ENCODE data around the gene ANKRD40CL.
"Not testable (repeated sequence)": the region's sequence is repeated elsewhere in the genome, so short reads cannot be mapped to it uniquely, and the experiment has no call there.

Gene ANKRD40CL

DNA sequence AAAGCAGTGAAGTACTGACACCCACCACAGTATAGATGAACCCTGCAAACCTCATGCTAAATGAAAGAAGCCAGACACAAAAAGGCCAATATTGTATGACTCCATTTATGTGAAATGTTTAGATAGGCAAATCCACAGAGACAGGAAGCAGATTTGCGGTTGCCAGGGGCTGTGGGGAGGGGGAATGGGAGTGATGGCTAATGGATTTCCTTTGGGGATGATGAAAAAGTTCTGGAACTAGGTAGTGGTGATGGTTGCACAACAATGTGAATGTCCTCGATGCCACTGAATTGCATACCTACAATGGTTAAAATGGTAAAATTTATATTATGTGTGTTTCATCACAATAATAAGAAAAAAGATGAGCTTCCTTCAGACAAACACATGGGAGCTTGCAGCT lies 39.7 kb upstream of the ANKRD40CL start:
- no peak for DNase-seq (ENCODE audit: low read depth)
- H3K4me3 ChIP-seq (ENCODE audit: low read depth, low read length), result no peak overlapping the region
- TF ChIP-seq, protein P1, sequence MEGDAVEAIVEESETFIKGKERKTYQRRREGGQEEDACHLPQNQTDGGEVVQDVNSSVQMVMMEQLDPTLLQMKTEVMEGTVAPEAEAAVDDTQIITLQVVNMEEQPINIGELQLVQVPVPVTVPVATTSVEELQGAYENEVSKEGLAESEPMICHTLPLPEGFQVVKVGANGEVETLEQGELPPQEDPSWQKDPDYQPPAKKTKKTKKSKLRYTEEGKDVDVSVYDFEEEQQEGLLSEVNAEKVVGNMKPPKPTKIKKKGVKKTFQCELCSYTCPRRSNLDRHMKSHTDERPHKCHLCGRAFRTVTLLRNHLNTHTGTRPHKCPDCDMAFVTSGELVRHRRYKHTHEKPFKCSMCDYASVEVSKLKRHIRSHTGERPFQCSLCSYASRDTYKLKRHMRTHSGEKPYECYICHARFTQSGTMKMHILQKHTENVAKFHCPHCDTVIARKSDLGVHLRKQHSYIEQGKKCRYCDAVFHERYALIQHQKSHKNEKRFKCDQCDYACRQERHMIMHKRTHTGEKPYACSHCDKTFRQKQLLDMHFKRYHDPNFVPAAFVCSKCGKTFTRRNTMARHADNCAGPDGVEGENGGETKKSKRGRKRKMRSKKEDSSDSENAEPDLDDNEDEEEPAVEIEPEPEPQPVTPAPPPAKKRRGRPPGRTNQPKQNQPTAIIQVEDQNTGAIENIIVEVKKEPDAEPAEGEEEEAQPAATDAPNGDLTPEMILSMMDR (IDR thresholded peaks at IDR 0.05; ENCODE audit: low read depth, low read length, missing control alignments), result no peak

DNA sequence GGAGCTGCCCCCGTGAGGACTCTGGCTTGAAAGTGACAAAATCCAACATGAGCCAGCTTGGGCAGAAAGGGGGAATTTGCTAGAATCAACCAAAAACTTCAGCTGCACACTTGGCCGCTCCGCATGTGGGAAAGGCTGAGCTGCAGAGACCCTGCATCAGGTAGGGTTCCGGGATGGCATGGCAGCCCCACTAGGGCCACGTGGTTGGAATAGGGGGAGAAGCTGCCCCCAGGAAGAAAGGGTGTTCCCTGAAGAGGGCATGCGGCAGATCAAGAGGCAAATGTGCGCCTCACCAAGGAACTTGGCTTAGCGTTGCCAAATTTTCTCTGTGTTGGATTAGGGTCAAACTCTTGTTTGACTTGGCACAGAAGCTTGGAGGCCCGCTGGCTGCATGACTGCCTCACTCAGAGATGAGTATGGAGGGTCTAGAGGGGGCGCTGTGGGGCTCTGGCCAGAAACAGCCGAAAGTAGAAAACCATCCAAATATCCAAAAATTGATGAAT lies 38.9 kb upstream of the ANKRD40CL start:
- TF ChIP-seq, protein P1 (IDR thresholded peaks at IDR 0.05; ENCODE audit: low read depth, low read length, missing control alignments), result peak; percentile 16
- no peak for DNase-seq (ENCODE audit: low read depth)
- H3K4me3 ChIP-seq (ENCODE audit: low read depth, low read length), result no peak overlapping the region

DNA sequence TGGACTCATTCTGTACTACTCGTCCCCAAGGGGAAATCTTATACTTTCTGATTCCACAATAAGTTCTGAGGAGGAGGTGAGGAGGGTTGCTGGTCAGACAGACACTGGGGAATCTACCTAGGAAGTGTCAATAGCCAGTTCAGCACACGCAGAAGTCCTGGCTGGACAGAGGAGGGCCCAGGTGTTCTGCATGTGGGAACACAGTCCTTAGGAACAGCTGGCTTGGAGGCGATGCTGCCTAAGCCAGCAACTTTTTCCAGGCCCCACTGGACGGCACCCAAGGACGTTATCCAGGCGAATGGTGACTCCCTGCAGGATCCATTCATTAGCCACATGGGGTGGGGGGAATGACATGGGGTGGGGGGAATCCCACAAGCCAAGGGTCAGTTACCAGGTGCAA lies 38.2 kb upstream of the ANKRD40CL start:
- no peak for DNase-seq (ENCODE audit: low read depth)
- TF ChIP-seq, protein P1 (IDR thresholded peaks at IDR 0.05; ENCODE audit: low read depth, low read length, missing control alignments), result no peak
- H3K4me3 ChIP-seq (ENCODE audit: low read depth, low read length), result no peak overlapping the region

DNA sequence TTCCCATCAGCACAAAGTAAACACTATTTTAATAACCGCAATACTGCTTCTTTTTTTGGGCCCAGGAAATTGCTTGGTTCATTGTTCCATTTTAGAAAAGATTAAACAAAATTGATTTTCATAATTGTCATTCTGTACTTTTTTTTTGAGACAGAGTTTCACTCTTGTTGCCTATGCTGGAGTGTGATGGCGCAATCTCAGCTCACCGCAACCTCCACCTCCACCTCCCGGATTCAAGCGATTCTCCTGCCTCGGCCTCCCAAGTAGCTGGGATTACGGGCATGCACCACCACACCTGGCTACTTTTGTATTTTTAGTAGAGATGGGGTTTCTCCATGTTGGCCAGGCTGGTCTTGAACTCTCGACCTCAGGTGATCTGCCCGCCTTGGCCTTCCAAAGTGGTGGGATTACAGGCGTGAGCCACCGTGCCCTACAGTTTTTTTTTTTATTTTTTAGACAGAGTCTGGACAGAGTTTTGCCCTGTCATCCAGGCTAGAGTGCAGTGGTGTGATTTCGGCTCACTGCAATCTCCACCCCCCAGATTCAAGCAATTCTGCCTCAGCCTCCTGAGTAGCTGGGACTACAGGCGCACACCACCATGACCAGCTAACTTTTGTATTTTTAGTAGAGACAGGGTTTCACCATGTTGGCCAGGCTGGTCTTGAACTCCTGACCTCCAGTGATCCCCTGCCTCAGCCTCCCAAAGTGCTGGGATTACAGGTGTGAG lies 37.6 kb upstream of the ANKRD40CL start:
- H3K4me3 ChIP-seq (ENCODE audit: low read depth, low read length); DNase-seq (ENCODE audit: low read depth): not testable (repeated sequence)

DNA sequence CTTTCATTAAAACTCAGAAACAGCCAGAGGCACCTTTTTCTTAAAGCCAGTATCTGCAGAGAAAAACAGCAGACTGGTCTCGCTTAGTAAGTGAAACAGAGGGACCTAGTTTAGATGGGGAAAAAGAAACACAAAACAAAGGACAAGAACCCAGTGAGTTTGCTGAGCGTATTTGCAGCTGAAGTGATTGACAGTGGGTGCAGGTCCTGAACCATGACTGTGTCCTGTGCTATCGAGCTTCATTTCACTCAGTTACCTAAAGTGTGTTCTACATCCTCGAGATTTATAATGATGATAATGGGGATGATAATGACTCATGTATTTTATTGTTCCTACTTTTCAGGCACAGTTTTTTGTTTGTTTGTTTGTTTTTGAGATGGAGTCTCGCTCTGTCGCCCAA lies 36.4 kb upstream of the ANKRD40CL start:
- DNase-seq (ENCODE audit: low read depth), result no peak
- no peak overlapping the region for H3K4me3 ChIP-seq (ENCODE audit: low read depth, low read length)
- TF ChIP-seq, protein P1 (IDR thresholded peaks at IDR 0.05; ENCODE audit: low read depth, low read length, missing control alignments), result no peak

DNA sequence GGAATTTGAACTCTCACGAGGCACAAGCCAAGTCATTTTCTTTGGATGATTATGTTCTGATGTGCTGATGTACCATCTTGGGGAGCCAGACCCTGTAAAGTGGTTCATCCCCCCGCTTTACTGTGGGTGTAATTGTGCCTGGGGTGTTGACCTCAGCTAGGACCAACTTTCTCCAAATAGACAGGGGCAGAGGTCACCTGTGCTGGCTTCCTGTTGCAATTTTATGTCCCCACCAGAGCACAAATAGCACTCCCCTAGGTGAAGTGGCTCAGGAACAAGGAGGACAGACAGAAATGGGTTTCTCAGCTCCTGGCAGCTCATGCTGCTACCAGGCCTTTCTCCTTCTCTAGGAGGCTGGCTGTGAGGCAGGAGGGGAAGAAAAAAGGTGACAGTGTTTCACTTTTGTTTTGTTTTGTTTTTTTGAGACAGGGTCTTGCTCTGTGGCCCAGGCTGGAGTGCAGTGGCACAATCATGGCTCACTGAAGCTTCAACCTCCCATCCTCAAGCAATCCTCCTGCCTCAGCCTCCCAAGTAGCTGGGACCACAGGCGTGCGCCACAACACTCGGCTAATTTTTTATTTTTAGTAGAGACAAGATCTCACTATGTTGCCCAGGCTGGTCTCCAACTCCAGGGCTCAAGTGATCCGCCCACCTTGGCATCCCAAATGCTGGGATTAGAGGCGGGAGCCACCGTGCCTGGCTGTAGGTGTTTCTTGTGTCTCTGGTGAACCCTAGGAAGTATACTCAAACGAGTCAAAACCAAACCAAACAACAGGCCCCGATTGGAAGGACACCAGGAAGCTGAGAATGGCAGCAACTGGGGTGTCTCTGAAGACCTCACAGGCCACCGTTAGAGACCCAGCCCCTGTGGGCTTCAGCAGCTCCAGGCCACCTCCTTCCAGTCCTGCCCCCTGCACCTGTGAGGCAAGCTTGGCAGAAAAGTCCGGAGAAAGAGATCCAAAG lies 35.6 kb upstream of the ANKRD40CL start:
- TF ChIP-seq, protein P1 (IDR thresholded peaks at IDR 0.05; ENCODE audit: low read depth, low read length, missing control alignments), result no peak
- no peak for DNase-seq (ENCODE audit: low read depth)
- no peak overlapping the region for H3K4me3 ChIP-seq (ENCODE audit: low read depth, low read length)

DNA sequence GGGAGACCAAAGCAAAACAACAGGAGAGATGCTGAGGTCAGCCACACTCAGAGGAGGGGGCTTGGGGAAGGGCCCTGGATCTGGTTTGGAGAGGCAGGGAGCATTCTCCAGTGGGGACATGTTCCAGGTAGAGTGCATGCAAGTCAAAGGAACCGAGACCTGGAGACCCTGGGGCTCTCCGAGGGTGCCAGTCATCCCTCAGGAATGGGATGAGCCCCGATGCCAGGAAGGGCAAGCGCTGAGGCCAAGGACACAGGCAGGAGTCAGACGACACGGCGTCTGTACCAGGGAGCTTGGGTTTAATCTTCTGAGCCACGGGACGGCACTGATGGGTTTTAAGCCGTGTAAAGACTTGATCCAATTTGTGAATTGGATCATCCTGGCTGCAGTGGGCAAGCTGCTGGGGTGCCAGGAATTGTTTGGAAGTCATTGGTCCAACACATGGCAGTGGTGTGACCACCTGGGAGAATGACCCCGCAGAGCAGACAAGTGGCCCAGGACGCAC lies 32.9 kb upstream of the ANKRD40CL start:
- no peak overlapping the region for H3K4me3 ChIP-seq (ENCODE audit: low read depth, low read length)
- no peak for DNase-seq (ENCODE audit: low read depth)
- TF ChIP-seq, protein P1 (IDR thresholded peaks at IDR 0.05; ENCODE audit: low read depth, low read length, missing control alignments), result no peak
